NCI-H446 (cell line): Measurements from ENCODE around the gene TMEM205.
A peak's percentile ranks its signal among the peaks of the same experiment; 100 is the strongest.
"Not testable (repeated sequence)": the region's sequence is repeated elsewhere in the genome, so short reads cannot be mapped to it uniquely, and the experiment has no call there.

ENCODE experiments used
- DNase-seq, 2 experiments: peaks; one replicate each; lab custom pipeline; 2025; lab: John Stamatoyannopoulos, UW

The TMEM205 gene

GRCh38 chr19:11339254-11340098 lies 6.6 kb downstream of the TMEM205 start, which contains the start of gene RAB3D:
Gene RAB3D (minus strand): TSS chr19:11339657. CDS start chr19:11337399, 2,258 bp downstream.
- peak; percentile 83 to 92 for DNase-seq

- DNase-seq: no peak
These were observed 7.4 kb downstream of the TMEM205 start for GRCh38 chr19:11338569-11339253.

- DNase-seq: no peak
These were observed 7.9 kb downstream of the TMEM205 start for GRCh38 chr19:11338121-11338520.

- DNase-seq: no peak
These were observed 9.0 kb downstream of the TMEM205 start for GRCh38 chr19:11337080-11337479.

GRCh38 chr19:11335449-11336146 lies 10.5 kb downstream of the TMEM205 start:
- DNase-seq: no peak

DNA sequence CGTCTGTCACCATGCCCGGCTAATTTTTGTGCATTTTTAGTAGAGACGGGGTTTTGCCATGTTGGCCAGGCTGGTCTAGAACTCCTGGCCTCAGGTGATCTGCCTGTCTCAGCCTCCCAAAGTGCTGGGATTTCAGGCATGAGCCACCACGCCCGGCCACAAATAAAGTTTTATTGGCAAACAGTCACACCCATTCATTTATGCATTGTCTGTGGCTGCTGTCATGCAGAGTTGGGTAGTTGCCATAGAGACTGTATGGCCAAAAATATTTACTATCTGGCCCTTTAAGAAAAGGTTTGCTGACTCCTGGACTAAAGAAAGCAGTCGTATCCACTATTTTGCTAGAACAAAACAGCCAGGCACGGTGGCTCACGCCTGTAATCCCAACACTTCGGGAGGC lies 12.2 kb downstream of the TMEM205 start:
- DNase-seq: not testable (repeated sequence)

DNA sequence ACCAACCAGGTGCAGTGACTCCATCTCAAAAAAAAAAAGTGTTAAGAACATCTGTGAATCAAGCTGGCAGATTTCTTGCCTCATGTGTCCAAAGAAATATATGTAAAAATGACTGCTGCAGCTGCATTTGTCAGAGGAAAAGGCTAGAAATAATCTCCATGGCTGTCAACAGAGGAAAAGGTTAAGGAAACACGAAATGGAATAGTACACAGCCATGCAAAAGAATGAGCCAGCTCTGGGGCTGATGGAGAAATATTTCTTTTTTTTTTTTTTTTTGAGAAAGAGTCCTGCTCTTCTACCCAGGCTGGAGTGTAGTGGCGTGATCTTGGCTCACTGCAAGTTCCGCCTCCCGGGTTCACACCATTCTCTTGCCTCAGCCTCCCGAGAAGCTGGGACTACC lies 13.2 kb downstream of the TMEM205 start:
- no peak for DNase-seq

GRCh38 chr19:11331502-11331901 lies 14.6 kb downstream of the TMEM205 start:
- DNase-seq: no peak

DNA sequence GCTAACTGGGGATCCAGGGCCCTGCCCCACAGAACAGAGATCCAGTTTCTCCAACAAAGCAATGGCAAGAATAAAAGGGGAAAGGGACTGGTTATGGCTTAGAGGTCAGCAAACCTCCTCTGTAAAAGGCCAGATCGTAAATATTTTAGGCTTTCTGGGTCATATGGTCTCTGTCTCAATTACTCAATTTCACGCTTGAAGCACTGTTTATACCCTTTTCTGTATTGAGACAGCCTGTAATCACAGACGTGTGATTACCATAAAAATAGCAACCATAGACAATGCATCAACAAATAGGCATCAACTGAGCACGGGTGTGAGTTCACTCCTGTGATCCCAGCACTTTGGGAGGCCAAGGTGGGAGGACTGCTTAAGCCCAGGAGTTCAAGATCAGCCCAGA lies 15.9 kb downstream of the TMEM205 start:
- DNase-seq: no peak

DNA sequence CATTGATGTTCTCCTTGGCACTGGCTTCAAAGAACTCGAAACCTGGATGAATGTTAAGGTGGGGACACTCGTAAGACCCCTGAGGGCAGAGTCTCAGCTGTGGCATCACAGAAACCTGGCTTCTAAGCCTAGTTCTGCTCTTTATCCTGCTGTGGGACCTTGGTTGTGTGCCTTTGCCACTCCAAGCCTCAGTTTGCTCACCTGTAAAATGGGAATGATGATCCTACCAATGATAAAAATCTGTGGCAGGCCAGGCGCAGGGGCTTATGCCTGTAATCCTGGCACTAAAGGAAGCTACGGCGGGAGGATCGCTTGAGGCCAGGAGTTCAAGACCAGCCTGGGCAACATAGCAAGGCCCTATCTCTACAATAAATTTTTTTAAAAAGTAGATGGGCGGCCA lies 20.5 kb downstream of the TMEM205 start:
- no peak for DNase-seq

GRCh38 chr19:11324748-11325389 lies 21.2 kb downstream of the TMEM205 start:
- DNase-seq: no peak

DNA sequence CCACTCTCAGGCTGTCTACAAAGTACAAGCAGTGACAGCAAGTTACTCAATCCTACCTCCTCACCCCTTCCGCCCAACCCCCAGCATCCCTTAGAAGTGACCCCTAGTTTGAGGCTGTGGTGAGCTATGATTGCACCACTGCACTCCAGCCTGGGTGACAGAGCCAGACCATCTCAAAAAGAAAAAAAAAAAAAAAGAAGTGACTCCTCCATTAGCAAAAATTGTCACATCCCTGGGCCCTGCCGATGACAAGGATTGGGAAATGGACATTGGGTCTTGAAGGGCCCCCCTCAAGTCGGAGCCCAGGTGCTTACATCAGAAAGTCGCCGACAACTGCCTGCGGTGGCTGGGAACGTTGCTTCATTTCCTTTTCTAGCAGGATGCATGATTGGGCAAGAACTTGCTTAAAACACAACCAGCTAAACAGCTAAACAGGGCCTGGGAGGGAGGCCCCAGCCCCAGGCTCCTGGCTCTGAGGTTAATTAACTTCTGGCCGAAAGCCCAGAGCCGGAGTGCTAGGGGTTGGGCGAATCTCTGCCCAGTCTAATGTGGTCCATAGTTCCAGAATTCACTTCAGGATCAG lies 21.9 kb downstream of the TMEM205 start:
- peak; percentile 55 to 82 for DNase-seq

DNA sequence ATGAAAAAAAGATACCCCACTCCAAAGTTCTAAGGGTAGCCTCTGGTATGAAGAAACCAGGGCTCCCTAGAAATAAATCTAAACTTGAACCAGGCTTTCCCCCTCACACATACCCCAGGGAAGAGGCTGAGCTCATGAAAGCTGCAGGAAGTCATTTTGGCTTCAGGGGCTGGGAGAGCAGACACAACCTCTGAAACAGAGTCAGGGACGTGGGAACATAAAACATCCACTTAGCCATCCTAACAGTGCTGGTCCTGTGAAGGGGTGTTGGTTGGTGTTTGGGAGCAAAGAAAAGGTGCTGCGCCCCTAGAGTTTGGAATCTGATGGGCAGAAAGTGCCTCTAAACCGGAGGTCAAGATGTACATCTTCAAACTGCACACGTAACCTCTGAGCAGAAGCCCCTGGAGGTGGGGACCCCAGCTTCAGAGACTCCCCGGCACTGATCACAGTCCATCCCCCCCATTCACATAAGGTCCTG lies 22.4 kb downstream of the TMEM205 start:
- no peak for DNase-seq

GRCh38 chr19:11322269-11323024 lies 23.6 kb downstream of the TMEM205 start:
- no peak for DNase-seq

- no peak for DNase-seq
These were observed 24.6 kb downstream of the TMEM205 start for GRCh38 chr19:11321191-11322126.

GRCh38 chr19:11320278-11320995 lies 25.6 kb downstream of the TMEM205 start:
- DNase-seq: not testable (repeated sequence)

- no peak for DNase-seq
These were observed 39.7 kb downstream of the TMEM205 start for GRCh38 chr19:11306337-11306736.

GRCh38 chr19:11304936-11305335 lies 41.1 kb downstream of the TMEM205 start:
- no peak for DNase-seq

DNA sequence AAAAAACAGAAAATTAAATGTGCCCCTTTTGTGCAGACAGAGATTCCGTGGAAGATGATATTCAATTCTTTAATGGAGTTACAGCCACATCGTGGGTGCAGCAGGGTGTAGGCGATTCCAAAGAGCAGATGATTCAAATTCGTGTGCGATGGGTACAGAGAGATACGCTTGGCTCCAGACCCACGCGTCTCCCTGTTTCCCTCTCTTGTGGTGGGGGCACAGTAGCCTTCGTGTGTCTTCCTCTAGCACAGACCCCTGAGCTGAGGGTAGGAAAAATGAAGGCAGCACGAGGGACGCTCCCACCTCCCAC lies 45.3 kb downstream of the TMEM205 start:
- no peak for DNase-seq
